Loucy (cell line): Measurements from ENCODE around the gene PDGFRB.

ENCODE experiments used
- EZH2phosphoT487 ChIP-seq: fragments of 200-600 bp; IDR thresholded peaks from 2 replicates; pipeline ENCODE4 v1.6.1; 2018; ENCODE audit warnings: antibody characterized with exemption, mild to moderate bottlenecking, moderate library complexity, borderline replicate concordance
- TF ChIP-seq, protein P1 (sequence below): fragments of 200-600 bp; sonication (generic); conservative IDR thresholded peaks from 2 replicates; pipeline ENCODE4 v1.5.1; 2014; ENCODE audit warnings: mild to moderate bottlenecking, antibody characterized with exemption, low read length

DNA sequence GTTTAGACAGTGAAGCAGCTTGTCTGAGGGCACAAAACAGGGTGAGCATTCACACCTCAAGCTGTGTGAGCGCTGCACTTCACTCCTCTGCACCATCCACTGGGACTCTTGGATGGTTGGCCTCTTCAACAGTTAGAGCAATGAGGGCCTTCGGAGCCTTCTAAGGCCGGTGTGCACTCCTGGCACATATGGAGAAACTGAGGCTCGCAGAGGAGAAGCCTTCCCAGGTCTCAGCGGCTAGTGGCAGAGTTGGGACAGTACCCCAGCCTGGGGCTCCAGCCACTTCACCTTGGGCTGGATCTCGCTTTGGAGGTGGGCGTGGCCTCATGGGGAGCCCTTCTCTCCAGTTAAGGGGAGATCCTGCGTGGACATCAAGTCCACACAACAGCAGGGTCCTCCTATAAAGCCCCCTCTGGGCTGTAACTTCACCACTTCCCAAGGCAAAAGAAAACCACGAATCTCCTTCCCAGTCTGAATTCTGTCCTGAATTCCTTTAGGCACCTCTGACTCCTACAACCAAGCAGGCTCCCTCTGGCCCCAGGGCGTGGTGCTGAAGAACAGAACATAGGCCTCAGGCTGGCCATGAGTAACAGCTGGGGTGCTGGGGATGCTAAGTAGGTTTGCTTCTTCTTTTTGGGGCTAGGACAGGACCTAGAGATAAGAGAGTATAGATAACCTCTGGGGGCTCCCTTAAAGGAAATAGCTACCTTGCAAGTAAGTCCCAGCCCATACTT is 38.8 kb downstream of the PDGFRB start:
- TF ChIP-seq, protein P1, sequence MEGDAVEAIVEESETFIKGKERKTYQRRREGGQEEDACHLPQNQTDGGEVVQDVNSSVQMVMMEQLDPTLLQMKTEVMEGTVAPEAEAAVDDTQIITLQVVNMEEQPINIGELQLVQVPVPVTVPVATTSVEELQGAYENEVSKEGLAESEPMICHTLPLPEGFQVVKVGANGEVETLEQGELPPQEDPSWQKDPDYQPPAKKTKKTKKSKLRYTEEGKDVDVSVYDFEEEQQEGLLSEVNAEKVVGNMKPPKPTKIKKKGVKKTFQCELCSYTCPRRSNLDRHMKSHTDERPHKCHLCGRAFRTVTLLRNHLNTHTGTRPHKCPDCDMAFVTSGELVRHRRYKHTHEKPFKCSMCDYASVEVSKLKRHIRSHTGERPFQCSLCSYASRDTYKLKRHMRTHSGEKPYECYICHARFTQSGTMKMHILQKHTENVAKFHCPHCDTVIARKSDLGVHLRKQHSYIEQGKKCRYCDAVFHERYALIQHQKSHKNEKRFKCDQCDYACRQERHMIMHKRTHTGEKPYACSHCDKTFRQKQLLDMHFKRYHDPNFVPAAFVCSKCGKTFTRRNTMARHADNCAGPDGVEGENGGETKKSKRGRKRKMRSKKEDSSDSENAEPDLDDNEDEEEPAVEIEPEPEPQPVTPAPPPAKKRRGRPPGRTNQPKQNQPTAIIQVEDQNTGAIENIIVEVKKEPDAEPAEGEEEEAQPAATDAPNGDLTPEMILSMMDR, result no peak
- no peak for TF ChIP-seq EZH2phosphoT487
